GM11168 (cell line): ENCODE results near the gene IGLON5.

ENCODE experiments used
- in situ Hi-C: fragments of 300-500 bp; cut with MboI; formaldehyde crosslinking; loops from one replicate; pipeline ENCODE4 v1.12.0; 2022; ENCODE audit warnings: low sequenced_read_pairs; ENCODE audit not compliant: unreplicated experiment

Gene IGLON5

DNA sequence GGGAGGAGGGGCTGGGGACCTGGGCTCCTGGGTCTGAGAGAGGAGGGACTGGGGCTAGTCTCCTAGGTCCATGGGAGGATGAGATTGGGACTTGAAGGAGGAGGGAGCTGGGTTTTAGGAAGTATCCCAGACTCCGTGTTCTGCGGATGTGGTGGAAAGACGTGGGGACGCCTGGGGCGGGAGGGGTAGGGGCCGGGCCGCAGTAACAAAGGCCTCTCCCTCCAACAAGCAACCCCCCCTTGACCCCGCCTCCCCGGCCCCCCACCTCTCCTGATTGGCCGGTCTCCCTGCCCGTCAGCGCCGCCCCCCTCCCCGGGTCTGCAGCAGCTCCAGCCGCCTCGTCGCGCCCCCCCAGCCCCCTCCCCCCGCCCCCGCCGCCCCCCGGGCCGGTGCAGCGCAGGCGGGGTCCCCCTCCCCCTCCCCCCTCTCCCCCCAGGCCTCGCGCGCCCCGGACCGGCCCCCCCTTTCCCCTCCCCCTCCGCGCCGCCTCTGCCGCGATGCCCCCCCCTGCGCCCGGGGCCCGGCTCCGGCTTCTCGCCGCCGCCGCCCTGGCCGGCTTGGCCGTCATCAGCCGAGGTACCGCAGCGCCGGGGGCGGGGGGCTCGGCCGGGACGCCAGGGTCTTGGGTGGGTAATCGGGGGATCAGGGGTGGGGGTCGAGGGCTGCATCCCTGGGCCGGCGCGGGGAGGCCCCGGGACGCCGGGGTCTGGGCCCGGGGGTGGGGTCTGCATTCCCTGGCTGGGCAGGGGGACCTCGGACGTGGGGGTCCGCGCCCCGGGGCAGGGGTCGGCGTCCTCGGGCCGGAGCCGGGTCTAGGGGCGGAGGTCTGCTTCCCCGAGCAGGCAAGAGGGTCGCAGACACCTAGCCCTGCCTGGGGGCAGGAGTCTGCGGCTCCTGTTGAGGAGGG, at the start of gene IGLON5:
Gene IGLON5, plus strand, starts transcription at position 294 of the 907 bp plus-strand sequence. Its CDS starts 204 bp downstream, at position 498.
- in situ Hi-C loops = no loop called here

GRCh38 chr19:51263808-51264207, 47.6 kb upstream of the IGLON5 start:
- in situ Hi-C loops = no loop called here

- in situ Hi-C loops = no loop called here
Measured at GRCh38 chr19:51271067-51271466, 40.4 kb upstream of the IGLON5 start.

GRCh38 chr19:51272183-51272810, 39.1 kb upstream of the IGLON5 start:
- in situ Hi-C loops = no loop called here

- in situ Hi-C loops = no loop called here
Measured at GRCh38 chr19:51274049-51274770, 37.2 kb upstream of the IGLON5 start.

GRCh38 chr19:51277112-51277511, 34.3 kb upstream of the IGLON5 start:
- in situ Hi-C loops = no loop called here

- in situ Hi-C loops = no loop called here
Measured at GRCh38 chr19:51282335-51282734, 29.1 kb upstream of the IGLON5 start.

DNA sequence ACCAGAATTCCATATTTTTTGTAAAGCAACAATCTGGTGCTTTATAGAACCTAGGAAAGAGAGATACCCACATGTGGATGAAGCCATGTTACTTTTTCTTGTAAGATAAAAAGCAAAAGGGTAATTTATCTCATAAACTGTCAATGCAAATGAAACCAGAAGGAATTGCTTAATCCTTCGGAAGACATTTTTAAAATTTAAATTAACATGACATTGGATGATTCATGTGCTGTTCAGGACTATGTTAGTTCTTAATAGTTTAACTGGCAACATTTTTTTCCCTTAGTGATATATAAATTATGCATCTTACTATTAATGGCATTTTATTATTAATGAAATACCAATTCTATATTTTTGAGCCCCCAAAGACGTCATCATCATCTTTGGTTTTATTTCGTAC, 25.8 kb upstream of the IGLON5 start:
- in situ Hi-C loops = no loop called here

- in situ Hi-C loops = no loop called here
Measured at GRCh38 chr19:51289635-51290034, 21.8 kb upstream of the IGLON5 start.

DNA sequence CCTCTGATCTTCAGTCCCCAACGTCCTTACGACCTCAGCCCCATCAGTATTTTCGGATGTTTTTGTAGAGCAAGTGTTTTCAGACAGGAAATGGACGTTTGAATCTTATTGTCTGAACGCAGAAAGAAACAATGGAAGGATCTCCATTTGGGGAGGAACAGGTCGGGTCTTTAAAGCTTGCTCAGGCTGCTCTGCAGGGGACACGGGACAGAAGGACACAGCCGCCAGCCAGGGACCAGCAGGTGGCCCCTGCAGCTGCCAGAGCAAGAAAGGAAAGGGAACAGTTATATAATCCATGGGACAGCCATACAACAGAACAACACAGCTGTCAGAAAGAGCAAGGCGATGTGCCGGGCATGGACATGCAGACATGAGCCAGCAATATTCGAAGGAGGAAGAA, 18.5 kb upstream of the IGLON5 start:
- in situ Hi-C loops = no loop called here

DNA sequence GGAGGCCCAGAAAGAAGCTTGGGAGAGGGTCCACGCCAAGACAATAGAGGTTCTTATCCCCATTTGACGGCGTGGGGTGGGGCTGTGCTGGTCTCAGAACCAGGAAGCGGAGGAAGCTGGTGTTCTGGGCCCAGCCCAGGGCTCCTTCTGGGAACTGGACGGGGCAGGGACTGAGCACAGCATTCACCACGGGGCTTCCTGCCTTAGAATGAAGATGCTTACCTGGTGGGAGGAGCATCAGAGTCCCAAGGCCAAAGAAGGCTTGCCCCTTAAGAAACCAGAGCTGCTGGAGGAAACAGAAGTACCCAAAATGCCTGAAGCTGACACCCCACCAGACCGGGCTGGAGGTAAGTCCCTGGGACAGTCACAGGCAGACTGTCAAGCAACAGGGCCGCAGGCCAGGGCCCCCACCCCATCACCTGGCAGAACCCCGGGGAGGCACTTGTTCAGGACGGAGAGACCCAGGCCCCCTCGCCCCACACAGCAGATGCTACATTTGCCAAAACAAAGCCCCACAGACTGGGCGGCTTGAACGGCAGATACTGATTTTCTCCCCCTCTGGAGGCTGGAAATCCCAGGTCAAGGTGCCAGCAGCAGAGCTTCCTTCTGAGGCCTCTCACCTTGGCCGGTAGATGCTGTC, 17.8 kb upstream of the IGLON5 start:
- in situ Hi-C loops = no loop called here

DNA sequence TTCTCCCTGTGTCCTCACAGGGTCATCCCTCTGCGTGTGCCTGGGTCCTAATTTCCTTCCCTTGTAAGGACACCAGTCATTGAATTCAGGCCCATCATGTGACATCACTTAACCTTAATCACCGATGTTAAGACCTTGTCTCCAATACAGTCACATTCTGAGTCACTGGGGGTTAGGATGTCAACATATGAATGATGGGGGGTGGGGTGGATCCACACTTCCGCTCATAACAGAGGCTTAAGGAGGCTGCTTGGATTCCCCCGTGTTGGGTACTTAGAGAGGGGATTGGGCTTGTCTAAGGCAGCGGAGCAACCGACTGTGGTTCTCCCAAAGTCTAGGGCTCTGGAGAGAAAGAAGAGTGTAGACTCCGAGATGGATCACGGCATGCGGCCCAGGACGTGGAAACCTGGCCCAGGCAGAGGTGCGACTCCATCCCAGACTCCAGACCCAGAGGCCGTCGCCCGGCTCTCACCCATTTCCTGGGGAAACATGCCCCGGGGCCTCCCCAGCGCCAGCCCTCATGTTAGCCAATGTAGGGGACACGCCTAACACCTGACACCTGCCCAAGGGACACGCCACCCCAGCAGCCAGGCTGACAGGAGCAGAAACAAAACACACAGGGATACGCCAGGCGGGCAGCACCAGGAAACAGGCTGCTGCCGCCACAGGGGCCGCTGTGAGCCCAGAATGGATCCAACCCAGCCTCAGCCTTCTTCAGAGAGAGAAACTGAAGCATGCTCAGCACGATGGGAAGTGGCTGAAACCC, 17.1 kb upstream of the IGLON5 start:
- in situ Hi-C loops = no loop called here

- in situ Hi-C loops = no loop called here
Measured at GRCh38 chr19:51294977-51295375, 16.5 kb upstream of the IGLON5 start.

DNA sequence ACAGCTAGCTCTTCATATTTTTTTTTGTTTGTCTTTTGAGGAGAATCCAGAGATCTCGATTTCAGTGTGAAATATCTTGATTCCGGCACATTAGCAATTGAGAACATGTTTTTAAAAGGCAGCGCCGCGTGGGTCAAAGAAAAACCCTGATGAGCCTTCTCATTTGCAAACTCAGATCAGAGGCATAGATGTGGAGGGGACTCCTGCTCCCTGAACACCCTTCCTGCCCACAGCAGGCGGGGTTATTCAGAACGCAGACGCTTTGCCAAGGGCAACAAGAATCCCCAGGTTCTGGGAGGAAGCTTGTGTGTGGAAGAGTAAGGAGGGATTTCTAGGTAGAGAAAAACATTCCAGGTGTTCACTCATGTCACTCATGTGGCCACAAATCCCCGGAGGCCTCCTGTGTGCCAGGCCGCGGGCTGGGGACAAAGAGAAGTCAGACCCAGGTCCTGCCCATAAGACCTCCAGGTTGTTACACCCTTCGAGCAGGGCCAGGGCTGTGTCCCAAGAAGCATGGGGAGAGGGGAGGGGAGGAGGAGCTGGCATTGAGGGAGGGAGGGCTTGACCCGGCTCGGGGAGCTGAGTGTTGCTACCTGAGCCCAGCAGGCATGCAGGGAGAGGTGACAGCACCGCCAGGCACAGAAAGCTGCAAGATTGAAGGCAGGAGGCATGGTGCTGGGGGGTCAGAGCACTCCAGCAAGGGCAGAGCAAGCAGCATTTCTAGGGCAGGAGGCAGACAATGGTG, 15.9 kb upstream of the IGLON5 start:
- in situ Hi-C loops = no loop called here

DNA sequence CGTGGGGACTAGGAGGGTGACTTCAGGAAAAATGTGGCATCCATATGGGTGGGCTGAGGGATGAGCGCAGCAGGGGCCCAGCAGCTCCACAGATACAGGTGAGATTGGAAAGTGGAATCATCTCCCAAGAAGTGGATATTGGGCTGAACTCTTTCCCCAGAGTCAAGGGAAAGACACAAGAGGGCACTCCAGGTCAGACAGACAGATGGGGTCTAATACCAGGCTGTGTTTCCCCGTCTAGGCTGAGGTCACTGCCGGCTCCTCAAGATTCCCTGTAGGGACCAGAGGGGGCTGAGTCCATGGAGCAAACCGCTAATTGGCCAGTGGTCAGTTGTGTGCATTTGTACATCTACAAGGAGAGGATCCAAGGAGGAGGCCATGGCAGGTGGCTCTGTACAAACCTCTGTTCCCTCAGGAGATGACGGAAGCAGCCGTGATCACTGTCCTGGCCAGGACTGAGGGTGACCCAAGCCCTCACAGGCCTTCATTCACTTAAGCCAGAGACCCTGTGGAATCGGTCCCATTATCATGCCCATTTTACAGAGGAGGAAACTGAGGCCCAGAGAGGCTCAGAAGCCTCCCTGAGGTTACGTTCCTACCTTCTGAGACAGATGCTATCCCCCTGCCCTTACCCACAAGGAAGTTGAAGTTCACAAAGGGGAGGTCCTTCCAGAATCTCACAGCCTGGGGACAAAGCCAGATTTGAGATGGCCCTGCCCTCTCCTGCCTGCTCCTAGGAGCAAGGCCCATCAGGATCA, 14.9 kb upstream of the IGLON5 start:
- in situ Hi-C loops = no loop called here

DNA sequence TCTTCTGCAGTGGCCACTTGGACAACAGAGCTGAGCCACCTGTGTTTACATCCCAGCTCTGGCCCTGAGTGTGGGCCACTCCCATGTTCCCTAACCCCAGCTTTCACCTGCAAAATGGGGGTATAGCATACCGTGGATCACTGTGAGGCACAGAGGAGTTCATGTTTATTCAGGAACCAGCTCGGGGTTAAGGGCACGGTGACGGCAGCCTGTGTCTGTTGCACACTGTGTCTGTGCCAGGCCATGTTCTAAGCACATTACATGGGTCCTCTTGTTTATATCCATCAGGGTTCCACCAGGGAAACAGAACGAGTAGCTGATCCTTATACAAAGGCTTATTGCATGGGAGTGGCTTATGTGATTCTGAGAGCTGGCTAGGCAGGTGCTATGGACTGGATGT, 14.0 kb upstream of the IGLON5 start:
- in situ Hi-C loops = no loop called here

DNA sequence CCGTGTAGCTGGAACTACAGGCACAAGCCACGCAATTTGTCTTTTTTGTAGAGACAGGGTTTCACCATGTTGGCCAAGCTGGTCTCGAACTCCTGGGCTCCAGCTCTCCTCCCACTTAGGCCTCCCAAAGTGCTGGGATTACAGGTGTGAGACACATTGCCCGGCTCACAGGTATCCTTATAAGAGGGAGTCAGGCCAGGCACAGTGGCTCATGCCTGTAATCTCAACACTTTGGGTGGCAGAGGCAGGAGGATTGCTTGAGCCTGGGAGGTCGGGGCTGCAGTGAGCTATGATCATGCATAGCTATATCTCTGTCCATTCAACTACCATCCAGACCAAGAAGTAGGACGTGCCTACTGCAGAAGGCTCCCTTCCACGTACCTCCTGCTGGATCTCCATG, 10.2 kb upstream of the IGLON5 start:
- in situ Hi-C loops = no loop called here

DNA sequence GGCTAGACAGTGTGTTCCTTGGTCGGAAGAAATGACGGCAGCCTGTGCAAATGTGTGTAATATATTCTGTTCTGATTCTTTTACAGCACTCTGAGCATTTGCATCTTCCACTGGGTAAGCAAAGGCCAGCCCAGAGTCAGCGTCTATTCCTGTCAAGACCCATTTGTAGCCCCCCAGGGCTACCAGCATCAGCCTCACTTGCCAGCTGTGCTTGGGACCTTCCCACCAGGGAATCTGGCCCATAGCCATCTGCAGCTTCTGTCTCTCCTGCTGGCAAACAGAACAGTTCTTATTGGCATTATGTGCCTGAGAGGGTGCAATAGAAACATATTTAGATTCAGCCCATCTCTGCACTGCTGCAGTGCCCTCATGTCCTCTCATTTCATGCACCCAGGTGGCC, 6.0 kb upstream of the IGLON5 start:
- in situ Hi-C loops = no loop called here
